ENCODE measurements around the gene PKD1L1. TPM values are rescaled to one million over a fixed set of nuclear protein-coding genes. Genes with fewer than 3 reads are reported as not detected.

Gene PKD1L1
- polyA plus RNA-seq, 1 donor (not counting 4 experiments of a cell fraction or from before 2014, with no cell fraction given) = 0.04 TPM

DNA sequence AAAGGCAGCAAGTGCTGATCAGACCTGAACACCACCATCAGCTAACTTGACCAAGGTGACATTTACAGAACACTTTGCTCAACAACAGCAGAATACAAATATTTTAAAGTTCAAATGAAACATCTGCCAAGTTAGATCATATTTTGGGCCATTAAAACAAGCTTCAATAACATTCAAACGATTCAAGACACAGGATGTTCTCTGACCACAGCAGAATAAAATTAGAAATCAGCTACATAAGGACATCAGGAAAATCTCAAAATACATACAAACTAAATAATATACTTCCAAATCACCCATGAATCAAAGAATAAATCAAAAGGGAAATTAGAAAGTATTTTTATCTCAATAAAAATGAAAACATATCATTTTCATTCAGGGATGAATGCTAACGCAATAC lies 173.0 kb downstream of the PKD1L1 start:
- FAIRE-seq (no peak), DNase-seq (ENCODE audit: low read depth, low spot score) (no peak)
- peaks cover 18% of the 10 kb centered on the region for H3K4me1 ChIP-seq (ENCODE audit: control insufficient read depth, extremely low read depth, insufficient read depth, low read length)
- dilution Hi-C loops (cut with MboI; ENCODE audit: extremely low pct_ligation_motif_present, low sequenced_read_pairs) = no loop called here
- no peaks in the 10 kb centered on the region for H3K79me2 ChIP-seq (ENCODE audit: control insufficient read depth, insufficient read depth, low read length)
- no peaks in the 10 kb centered on the region for H3K36me3 ChIP-seq (ENCODE audit: control insufficient read depth in 2 of 2, extremely low read depth in 1 of 2, insufficient read depth in 2 of 2, low read length in 2 of 2)
- H3K27me3 ChIP-seq (ENCODE audit: control insufficient read depth, extremely low read depth, insufficient read depth, low read length) = no peaks in the 10 kb centered on the region
- H4K20me1 ChIP-seq (ENCODE audit: control insufficient read depth, extremely low read depth, insufficient read depth, low read length) = no peaks in the 10 kb centered on the region
- no peak overlapping the region for H2AFZ ChIP-seq (ENCODE audit: control insufficient read depth, low read length)
- H3K9me3 ChIP-seq (ENCODE audit: control insufficient read depth, low read depth, low read length) = no peaks in the 10 kb centered on the region
- H3K4me3 ChIP-seq (ENCODE audit: control insufficient read depth in 2 of 3, extremely low read depth in 1 of 3, insufficient read depth in 2 of 3, low read depth in 1 of 3, low read length in 3 of 3) = no peak overlapping the region
- no peak overlapping the region for H3K9ac ChIP-seq (ENCODE audit: control insufficient read depth, extremely low read depth, insufficient read depth, low read length)
- no peak overlapping the region for H3K4me2 ChIP-seq (ENCODE audit: control insufficient read depth, extremely low read depth, insufficient read depth, low read depth, low read length)
- H3K27ac ChIP-seq (ENCODE audit: control insufficient read depth, insufficient read depth, low read length) = no peak overlapping the region
- peaks cover 2% of the 10 kb centered on the region for H3K9me1 ChIP-seq (ENCODE audit: control insufficient read depth, extremely low read depth, insufficient read depth, low read length)
- no peak for TF ChIP-seq EZH2 (IDR thresholded peaks at IDR 0.05; ENCODE audit: low read length)
- TF ChIP-seq, protein P1, sequence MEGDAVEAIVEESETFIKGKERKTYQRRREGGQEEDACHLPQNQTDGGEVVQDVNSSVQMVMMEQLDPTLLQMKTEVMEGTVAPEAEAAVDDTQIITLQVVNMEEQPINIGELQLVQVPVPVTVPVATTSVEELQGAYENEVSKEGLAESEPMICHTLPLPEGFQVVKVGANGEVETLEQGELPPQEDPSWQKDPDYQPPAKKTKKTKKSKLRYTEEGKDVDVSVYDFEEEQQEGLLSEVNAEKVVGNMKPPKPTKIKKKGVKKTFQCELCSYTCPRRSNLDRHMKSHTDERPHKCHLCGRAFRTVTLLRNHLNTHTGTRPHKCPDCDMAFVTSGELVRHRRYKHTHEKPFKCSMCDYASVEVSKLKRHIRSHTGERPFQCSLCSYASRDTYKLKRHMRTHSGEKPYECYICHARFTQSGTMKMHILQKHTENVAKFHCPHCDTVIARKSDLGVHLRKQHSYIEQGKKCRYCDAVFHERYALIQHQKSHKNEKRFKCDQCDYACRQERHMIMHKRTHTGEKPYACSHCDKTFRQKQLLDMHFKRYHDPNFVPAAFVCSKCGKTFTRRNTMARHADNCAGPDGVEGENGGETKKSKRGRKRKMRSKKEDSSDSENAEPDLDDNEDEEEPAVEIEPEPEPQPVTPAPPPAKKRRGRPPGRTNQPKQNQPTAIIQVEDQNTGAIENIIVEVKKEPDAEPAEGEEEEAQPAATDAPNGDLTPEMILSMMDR (optimal IDR thresholded peaks at IDR 0.05 in 1 of 3, IDR thresholded peaks at IDR 0.05 in 1 of 3, conservative IDR thresholded peaks at IDR 0.05 in 1 of 3; ENCODE audit: extremely low read depth in 1 of 3, insufficient read depth in 2 of 3, low read length in 3 of 3) = no peak

DNA sequence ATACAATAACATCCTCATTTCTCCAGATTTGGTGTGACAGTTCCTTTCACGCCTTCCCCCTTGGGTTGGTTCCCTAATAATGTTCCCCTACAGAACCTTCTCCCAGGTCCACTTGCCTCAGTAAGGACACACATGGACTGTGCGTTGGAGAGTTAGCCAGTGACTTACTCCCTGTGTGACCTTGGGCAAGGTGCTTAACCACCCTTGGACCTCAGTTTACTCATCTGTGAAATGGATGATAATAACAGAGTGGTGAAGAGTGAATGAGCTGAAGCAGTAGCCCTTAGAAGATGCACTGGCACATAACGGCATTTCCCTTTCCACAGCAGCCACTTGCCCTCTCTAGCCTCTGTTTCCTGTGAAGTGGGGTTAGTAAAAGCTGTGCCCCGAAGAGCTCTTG lies 175.8 kb downstream of the PKD1L1 start:
- H3K36me3 ChIP-seq (ENCODE audit: control insufficient read depth in 2 of 2, extremely low read depth in 1 of 2, insufficient read depth in 2 of 2, low read length in 2 of 2) = no peaks in the 10 kb centered on the region
- H3K4me3 ChIP-seq (ENCODE audit: control insufficient read depth in 2 of 3, extremely low read depth in 1 of 3, insufficient read depth in 2 of 3, low read depth in 1 of 3, low read length in 3 of 3) = no peak overlapping the region
- FAIRE-seq (no peak), DNase-seq (ENCODE audit: low read depth, low spot score) (no peak)
- H3K27ac ChIP-seq (ENCODE audit: control insufficient read depth, insufficient read depth, low read length) = no peak overlapping the region
- H3K9ac ChIP-seq (ENCODE audit: control insufficient read depth, extremely low read depth, insufficient read depth, low read length) = no peak overlapping the region
- H2AFZ ChIP-seq (ENCODE audit: control insufficient read depth, low read length) = no peak overlapping the region
- H3K79me2 ChIP-seq (ENCODE audit: control insufficient read depth, insufficient read depth, low read length) = no peaks in the 10 kb centered on the region
- H3K9me3 ChIP-seq (ENCODE audit: control insufficient read depth, low read depth, low read length) = no peaks in the 10 kb centered on the region
- H3K4me1 ChIP-seq (ENCODE audit: control insufficient read depth, extremely low read depth, insufficient read depth, low read length) = peaks cover 5% of the 10 kb centered on the region
- dilution Hi-C loops (cut with MboI; ENCODE audit: extremely low pct_ligation_motif_present, low sequenced_read_pairs) = no loop called here
- H3K9me1 ChIP-seq (ENCODE audit: control insufficient read depth, extremely low read depth, insufficient read depth, low read length) = peaks cover 2% of the 10 kb centered on the region
- no peaks in the 10 kb centered on the region for H3K27me3 ChIP-seq (ENCODE audit: control insufficient read depth, extremely low read depth, insufficient read depth, low read length)
- TF ChIP-seq, protein P1 (optimal IDR thresholded peaks at IDR 0.05 in 1 of 3, IDR thresholded peaks at IDR 0.05 in 1 of 3, conservative IDR thresholded peaks at IDR 0.05 in 1 of 3; ENCODE audit: extremely low read depth in 1 of 3, insufficient read depth in 2 of 3, low read length in 3 of 3) = no peak
- no peak for TF ChIP-seq EZH2 (IDR thresholded peaks at IDR 0.05; ENCODE audit: low read length)
- H4K20me1 ChIP-seq (ENCODE audit: control insufficient read depth, extremely low read depth, insufficient read depth, low read length) = no peaks in the 10 kb centered on the region
- no peak overlapping the region for H3K4me2 ChIP-seq (ENCODE audit: control insufficient read depth, extremely low read depth, insufficient read depth, low read depth, low read length)
